Neuronal stem cell (in vitro differentiated cells): Measurements from ENCODE around the gene FUT6.

ENCODE experiments used
- DNase-seq: peaks from one replicate; pipeline ENCODE4 v3.0.0-alpha.2; 2013; ENCODE audit warnings: low spot score
- H2AFZ ChIP-seq: one replicate; pipeline ENCODE4 v1.6.1; 2013; ENCODE audit warnings: mild to moderate bottlenecking, low read length, inconsistent platforms
- H2AK5ac ChIP-seq: 2 replicates; pipeline ENCODE4 v1.6.1; 2013; ENCODE audit warnings: low read depth, mild to moderate bottlenecking, inconsistent platforms, low read length, moderate library complexity, mixed read lengths
- H2BK120ac ChIP-seq: 2 replicates; pipeline ENCODE4 v1.6.1; 2013; ENCODE audit warnings: low read depth, mild to moderate bottlenecking, inconsistent platforms, low read length, moderate library complexity, mixed read lengths
- H2BK12ac ChIP-seq: one replicate; pipeline ENCODE4 v1.6.1; 2013; ENCODE audit warnings: low read length, inconsistent platforms
- H2BK15ac ChIP-seq: 2 replicates; pipeline ENCODE4 v1.6.1; 2013; ENCODE audit warnings: mild to moderate bottlenecking, low read length, inconsistent platforms, mixed read lengths
- H2BK5ac ChIP-seq: one replicate; pipeline ENCODE4 v1.6.1; 2013; ENCODE audit warnings: inconsistent platforms, mild to moderate bottlenecking, low read length, moderate library complexity
- H3K14ac ChIP-seq: one replicate; pipeline ENCODE4 v1.6.1; 2013; ENCODE audit warnings: low read length, inconsistent platforms
- H3K18ac ChIP-seq: 2 replicates; pipeline ENCODE4 v1.6.1; 2013; ENCODE audit warnings: low read length, inconsistent platforms
- H3K23ac ChIP-seq: 2 replicates; pipeline ENCODE4 v1.6.1; 2013; ENCODE audit warnings: low read depth, mild to moderate bottlenecking, mixed read lengths, low read length, inconsistent platforms; ENCODE audit not compliant: poor library complexity
- H3K27ac ChIP-seq: replicated peaks from 3 replicates; pipeline ENCODE4 v1.5.1; 2013; ENCODE audit warnings: low read length, inconsistent platforms
- H3K27me3 ChIP-seq, 3 experiments: 2 replicates each; pipeline ENCODE4 v1.6.1; 2013; ENCODE audit warnings: low read length in 3 of 3, mild to moderate bottlenecking in 2 of 3, inconsistent platforms in 1 of 3, low read depth in 1 of 3, mixed read lengths in 1 of 3, moderate library complexity in 1 of 3; ENCODE audit not compliant: control insufficient read depth in 3 of 3, insufficient read depth in 3 of 3
- H3K36me3 ChIP-seq, 2 donors: replicated peaks in 1 of 2; 2 replicates each; pipeline ENCODE4 v1.6.1; 2013; ENCODE audit warnings: low read length in 2 of 2; ENCODE audit not compliant: control insufficient read depth in 2 of 2, insufficient read depth in 2 of 2
- H3K4ac ChIP-seq: 2 replicates; pipeline ENCODE4 v1.6.1; 2013; ENCODE audit warnings: inconsistent platforms, mild to moderate bottlenecking, low read length, moderate library complexity
- H3K4me1 ChIP-seq, 2 donors: 1 replicate in 1 of 2; 2 replicates in 1 of 2; pipeline ENCODE4 v1.6.1; 2013; ENCODE audit warnings: low read length in 2 of 2, low read depth in 1 of 2; ENCODE audit not compliant: control insufficient read depth in 2 of 2, insufficient read depth in 1 of 2
- H3K4me2 ChIP-seq: one replicate; pipeline ENCODE4 v1.6.1; 2013; ENCODE audit warnings: mild to moderate bottlenecking, low read length, inconsistent platforms; ENCODE audit not compliant: insufficient read depth, poor library complexity, severe bottlenecking
- H3K4me3 ChIP-seq, 2 donors: 2 replicates each; pipeline ENCODE4 v1.5.1; 2013; ENCODE audit warnings: low read length in 2 of 2, mild to moderate bottlenecking in 2 of 2, inconsistent platforms in 1 of 2, moderate library complexity in 1 of 2
- H3K79me1 ChIP-seq: one replicate; pipeline ENCODE4 v1.6.1; 2013; ENCODE audit warnings: low read depth, mild to moderate bottlenecking, inconsistent platforms, low read length, moderate library complexity
- H3K9ac ChIP-seq: one replicate; pipeline ENCODE4 v1.6.1; 2013; ENCODE audit warnings: mild to moderate bottlenecking, low read depth, low read length, inconsistent platforms; ENCODE audit not compliant: poor library complexity
- H3K9me3 ChIP-seq, 2 donors: replicated peaks in 1 of 2; 2 replicates each; pipeline versions ENCODE3 to v1.6.1; 2013; ENCODE audit warnings: low read length in 2 of 2, mild to moderate bottlenecking in 2 of 2, inconsistent platforms in 1 of 2, low read depth in 1 of 2, mixed read lengths in 1 of 2, moderate library complexity in 1 of 2; ENCODE audit not compliant: control insufficient read depth in 2 of 2, insufficient read depth in 1 of 2
- H4K8ac ChIP-seq: one replicate; pipeline ENCODE4 v1.6.1; 2013; ENCODE audit warnings: low read depth, mild to moderate bottlenecking, inconsistent platforms, low read length, moderate library complexity
- H4K91ac ChIP-seq: one replicate; pipeline ENCODE4 v1.6.1; 2013; ENCODE audit warnings: low read length, low read depth, mild to moderate bottlenecking, inconsistent platforms; ENCODE audit not compliant: poor library complexity
- WGBS, 2 donors: extraction: QIAGEN DNeasy Blood & Tissue Kit; methylation state at CpG; one replicate each; pipeline ENCODE4 v1.1.7; 2013; ENCODE audit warnings: missing lambda C conversion rate in 2 of 2, mixed read lengths in 1 of 2; ENCODE audit not compliant: insufficient read length in 2 of 2, insufficient replicate concordance in 1 of 2; ENCODE audit errors: extremely low coverage in 2 of 2; 5-methylcytosine and 5-hydroxymethylcytosine counted together

Gene FUT6

DNA sequence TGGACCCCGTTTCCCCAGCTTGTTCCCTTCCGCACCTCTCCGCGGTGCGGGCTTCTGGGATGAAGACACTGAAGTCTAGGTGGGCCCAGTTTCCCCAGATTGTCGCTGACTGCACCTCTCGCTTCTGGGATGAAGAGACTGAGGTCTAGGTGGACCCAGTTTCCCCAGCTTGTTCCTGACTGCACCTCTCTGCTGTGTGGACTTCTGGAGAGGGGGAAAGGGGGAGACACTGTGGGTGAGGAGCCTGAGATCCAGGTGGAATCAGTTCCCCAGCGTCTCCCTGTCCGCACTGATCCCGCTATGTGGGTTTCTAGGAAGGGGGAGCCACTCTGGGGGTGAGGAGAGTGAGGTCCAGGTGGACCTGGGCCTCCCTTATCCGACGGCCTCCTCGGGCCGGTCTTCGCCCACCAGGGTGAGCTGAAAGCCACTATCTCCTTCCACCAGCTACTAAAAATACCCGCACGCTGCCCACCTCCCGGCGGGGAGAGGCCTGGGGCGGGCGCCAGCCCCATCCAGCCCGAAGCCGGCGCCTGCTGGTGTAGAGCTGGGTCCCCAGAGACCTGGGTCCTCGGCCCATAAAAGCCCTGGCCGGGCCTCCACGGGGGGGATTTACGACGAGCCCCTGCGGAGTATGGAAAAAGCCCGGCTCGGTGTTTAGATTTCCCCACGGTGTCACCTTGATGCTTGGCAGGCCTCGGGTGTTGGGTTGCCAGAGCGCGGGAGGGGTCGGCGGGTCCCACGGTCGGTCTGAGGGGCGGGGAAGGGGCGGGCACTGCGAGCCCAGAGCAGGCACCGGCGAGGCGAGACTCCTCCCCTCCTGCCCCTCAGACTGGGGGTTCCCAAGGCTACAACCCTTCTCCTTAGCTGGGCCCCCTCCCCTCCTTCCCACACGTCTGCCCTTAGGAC, 10.6 kb downstream of the FUT6 start:
- Histone ChIP-seq H3K23ac (peak overlapping the region; percentile 100), H3K4me2 (peak overlapping the region; percentile 96), H2BK12ac (peak overlapping the region; percentile 22), H3K79me1 (peaks cover 3% of the 10 kb centered on the region), H3K14ac (peak overlapping the region; percentile 89), H3K27me3 (peaks cover 0 to 5% (median 0%) of the 10 kb centered on the region in 3 experiments), H3K9me3 (peaks cover 0 to 3% of the 10 kb centered on the region in 2 donors), H4K91ac (peak overlapping the region; percentile 95), H3K18ac (peak overlapping the region; percentile 99), H2AK5ac (peak overlapping the region; percentile 100), H3K36me3 (no peaks in the 10 kb centered on the region), H3K4ac (peak overlapping the region; percentile 98), H2BK15ac (peak overlapping the region; percentile 91), H2BK5ac (peak overlapping the region; percentile 66), H4K8ac (peak overlapping the region; percentile 82), H3K4me1 (peaks cover 0 to 24% of the 10 kb centered on the region in 2 donors), H2BK120ac (no peak overlapping the region), H3K9ac (peak overlapping the region; percentile 99), H2AFZ (peak overlapping the region; percentile 80), H3K27ac (peak overlapping the region; percentile 96), H3K4me3 (peak overlapping the region; percentile 52 to 94)
- WGBS, 2 donors, result no CpG with 5 or more reads among the region's 47 CpGs
- DNase-seq, result peak; percentile 56

DNA sequence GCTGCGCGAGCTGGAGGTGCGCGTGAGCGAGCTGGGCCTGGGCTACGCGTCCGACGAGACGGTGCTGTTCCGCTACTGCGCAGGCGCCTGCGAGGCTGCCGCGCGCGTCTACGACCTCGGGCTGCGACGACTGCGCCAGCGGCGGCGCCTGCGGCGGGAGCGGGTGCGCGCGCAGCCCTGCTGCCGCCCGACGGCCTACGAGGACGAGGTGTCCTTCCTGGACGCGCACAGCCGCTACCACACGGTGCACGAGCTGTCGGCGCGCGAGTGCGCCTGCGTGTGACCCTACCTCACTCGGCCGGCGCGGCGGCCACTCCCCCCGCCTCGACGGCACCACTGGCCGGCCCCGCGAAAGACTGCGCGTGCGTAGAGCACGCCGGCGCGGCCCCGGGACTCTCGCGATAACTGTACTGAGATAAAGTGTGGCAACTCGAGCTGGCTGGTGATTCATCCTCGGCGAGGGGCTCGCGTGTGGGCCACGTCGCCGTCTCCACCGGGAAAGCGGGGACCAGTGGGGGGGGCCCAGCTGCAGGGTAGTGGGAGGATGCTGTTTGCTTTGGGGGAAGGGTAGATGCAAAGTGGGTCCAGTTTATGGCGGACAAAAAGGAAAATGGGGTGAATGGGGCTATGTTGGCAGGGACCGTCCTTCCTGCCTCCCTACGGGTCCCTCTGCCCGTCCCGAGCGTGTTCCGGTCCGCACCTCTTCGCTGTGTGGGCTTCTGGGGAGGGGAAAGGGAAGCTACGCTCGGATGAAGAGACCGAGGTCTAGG, 11.4 kb downstream of the FUT6 start:
- Histone ChIP-seq H4K8ac (peak overlapping the region; percentile 98), H3K27ac (peak overlapping the region; percentile 96), H3K18ac (peak overlapping the region; percentile 99), H2BK15ac (peak overlapping the region; percentile 91), H3K4ac (peak overlapping the region; percentile 98), H3K79me1 (peaks cover 3% of the 10 kb centered on the region), H3K23ac (peak overlapping the region; percentile 100), H3K4me2 (peak overlapping the region; percentile 96), H2BK120ac (peak overlapping the region; percentile 72), H4K91ac (peak overlapping the region; percentile 95), H3K4me3 (peak overlapping the region; percentile 52 to 94), H3K14ac (peak overlapping the region; percentile 89), H3K27me3 (peaks cover 0 to 5% (median 0%) of the 10 kb centered on the region in 3 experiments), H3K9me3 (peaks cover 0 to 3% of the 10 kb centered on the region in 2 donors), H3K36me3 (no peaks in the 10 kb centered on the region), H3K9ac (peak overlapping the region; percentile 99), H2BK5ac (peak overlapping the region; percentile 66), H2BK12ac (peak overlapping the region; percentile 22), H3K4me1 (peaks cover 0 to 24% of the 10 kb centered on the region in 2 donors), H2AFZ (peak overlapping the region; percentile 80), H2AK5ac (peak overlapping the region; percentile 100)
- DNase-seq, result peak; percentile 96
- no CpG with 5 or more reads among the region's 91 CpGs for WGBS, 2 donors

DNA sequence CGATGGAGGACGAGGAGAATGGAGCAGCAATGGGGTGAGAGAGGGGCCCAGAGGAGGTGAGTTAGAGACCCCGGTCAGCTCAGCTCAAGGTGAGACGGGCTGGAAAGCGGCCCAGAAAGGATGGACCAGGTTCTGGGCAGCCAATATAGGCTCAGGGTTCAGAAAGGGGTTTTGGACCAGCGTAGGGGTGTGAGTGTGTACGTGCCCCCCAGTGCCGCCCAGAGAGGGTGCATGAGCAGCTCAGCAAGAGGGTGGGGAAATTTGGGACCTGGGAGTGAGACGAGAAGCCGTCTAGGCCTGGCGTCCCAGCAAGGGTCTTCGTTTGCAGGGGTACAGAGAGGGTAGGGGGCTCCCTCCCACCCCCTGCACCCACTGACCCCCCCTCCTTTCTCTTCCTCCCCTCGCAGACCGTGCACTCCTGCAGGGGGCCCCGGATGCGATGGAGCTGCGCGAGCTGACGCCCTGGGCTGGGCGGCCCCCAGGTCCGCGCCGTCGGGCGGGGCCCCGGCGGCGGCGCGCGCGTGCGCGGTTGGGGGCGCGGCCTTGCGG, 12.1 kb downstream of the FUT6 start:
- peak overlapping the region; percentile 72 for H2BK120ac ChIP-seq
- peak overlapping the region; percentile 67 for H2BK15ac ChIP-seq
- peak overlapping the region; percentile 52 to 94 for H3K4me3 ChIP-seq
- peak overlapping the region; percentile 80 for H2AFZ ChIP-seq
- H3K18ac ChIP-seq, result peak overlapping the region; percentile 95
- H3K79me1 ChIP-seq, result peaks cover 3% of the 10 kb centered on the region
- H3K27ac ChIP-seq, result peak overlapping the region; percentile 96
- H3K9ac ChIP-seq, result peak overlapping the region; percentile 93
- peaks cover 0 to 5% (median 0%) of the 10 kb centered on the region in 3 experiments for H3K27me3 ChIP-seq
- peak overlapping the region; percentile 68 for H2AK5ac ChIP-seq
- no peak overlapping the region for H2BK12ac ChIP-seq
- H2BK5ac ChIP-seq, result peak overlapping the region; percentile 48
- WGBS, 2 donors, result no CpG with 5 or more reads among the region's 37 CpGs
- peak overlapping the region; percentile 100 for H3K23ac ChIP-seq
- no peak overlapping the region for H3K14ac ChIP-seq
- no peaks in the 10 kb centered on the region for H3K36me3 ChIP-seq
- no peak overlapping the region for H4K91ac ChIP-seq
- H3K9me3 ChIP-seq, result peaks cover 0 to 3% of the 10 kb centered on the region in 2 donors
- peak overlapping the region; percentile 96 for H3K4me2 ChIP-seq
- peaks cover 0 to 24% of the 10 kb centered on the region in 2 donors for H3K4me1 ChIP-seq
- no peak for DNase-seq
- no peak overlapping the region for H4K8ac ChIP-seq
- H3K4ac ChIP-seq, result no peak overlapping the region
